HG03432 (cell line): ENCODE data around the gene MRPL40.

Experiments used
- ATAC-seq: cut with Tn5 transposase; IDR thresholded peaks from one replicate; pipeline ENCODE4 v1.9.1; 2021; ENCODE audit warnings: mild to moderate bottlenecking, moderate library complexity; ENCODE audit not compliant: unreplicated experiment

MRPL40 gene

GRCh38 chr22:19461506-19461905 is 29.2 kb downstream of the MRPL40 start:
- no peak for ATAC-seq

GRCh38 chr22:19463008-19463407 is 30.7 kb downstream of the MRPL40 start:
- ATAC-seq = no peak

- ATAC-seq = no peak
These were observed 31.4 kb downstream of the MRPL40 start for GRCh38 chr22:19463491-19464469.

GRCh38 chr22:19464546-19464945 is 32.2 kb downstream of the MRPL40 start:
- no peak for ATAC-seq

GRCh38 chr22:19464975-19465374 is 32.6 kb downstream of the MRPL40 start:
- ATAC-seq = no peak

- ATAC-seq = no peak
These were observed 33.9 kb downstream of the MRPL40 start for GRCh38 chr22:19466126-19466716.

GRCh38 chr22:19466848-19467752 is 34.8 kb downstream of the MRPL40 start:
- no peak for ATAC-seq

GRCh38 chr22:19467912-19468311 is 35.6 kb downstream of the MRPL40 start:
- no peak for ATAC-seq

GRCh38 chr22:19469421-19469820 is 37.1 kb downstream of the MRPL40 start:
- no peak for ATAC-seq

GRCh38 chr22:19470010-19470409 is 37.7 kb downstream of the MRPL40 start:
- ATAC-seq = no peak

- no peak for ATAC-seq
These were observed 39.2 kb downstream of the MRPL40 start for GRCh38 chr22:19471572-19471971.

- no peak for ATAC-seq
These were observed 39.9 kb downstream of the MRPL40 start for GRCh38 chr22:19472233-19472632.

GRCh38 chr22:19473578-19473977 is 41.2 kb downstream of the MRPL40 start:
- ATAC-seq = no peak

- ATAC-seq = no peak
These were observed 43.7 kb downstream of the MRPL40 start for GRCh38 chr22:19476023-19476422.

GRCh38 chr22:19477321-19478044 is 45.1 kb downstream of the MRPL40 start:
- no peak for ATAC-seq

GRCh38 chr22:19478045-19478900 is 45.9 kb downstream of the MRPL40 start:
- ATAC-seq = no peak

- ATAC-seq = peak; percentile 67
These were observed 46.6 kb downstream of the MRPL40 start, which contains the start of gene UFD1 for GRCh38 chr22:19478901-19479354. Gene UFD1 (minus strand): TSS chr22:19479193. CDS start chr22:19479085, 108 bp downstream.

- peak; percentile 83 for ATAC-seq
These were observed 47.2 kb downstream of the MRPL40 start, which contains the start of gene CDC45 for GRCh38 chr22:19479355-19480172. Gene CDC45 (plus strand): TSS chr22:19479920. CDS start chr22:19479969, 49 bp downstream.
